ENCODE results near the gene IL19.

IL19 gene

DNA sequence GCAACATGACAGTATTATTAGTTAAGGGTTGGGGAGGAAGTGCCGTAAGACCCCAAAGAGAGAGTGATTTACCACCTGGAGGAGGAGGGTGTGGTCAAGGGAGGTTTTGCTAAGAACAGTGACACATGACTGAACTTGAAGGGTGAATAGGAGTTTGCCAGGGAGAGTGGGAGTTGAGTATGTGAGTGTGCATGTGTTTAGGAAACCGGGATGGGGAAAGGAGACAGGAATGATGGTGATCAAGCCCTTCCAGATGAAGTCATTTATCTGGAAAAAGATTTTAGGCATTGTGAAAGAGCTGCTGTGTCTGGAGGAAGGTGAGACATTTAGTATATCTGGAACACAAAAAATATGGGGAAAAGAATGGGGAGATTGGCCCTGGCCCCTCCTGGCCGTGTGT lies 29.8 kb downstream of the IL19 start:
- ChIA-PET CTCF (interaction anchor here (3.3 kb wide), 2 partner anchors 9 to 112 kb away, joined by 10 to 23 read pairs; no protein-coding TSS in a partner anchor), POLR2A (no interaction called here)
- H3K27ac ChIP-seq (ENCODE audit: extremely low read depth, low read depth, low read length): no peak overlapping the region
- TF ChIP-seq ZSCAN16 (tag by site-specific recombination; IDR thresholded peaks at IDR 0.05) (no peak), ZNF223 (tag by site-specific recombination; IDR thresholded peaks at IDR 0.05) (no peak), ZBTB49 (tag by site-specific recombination; IDR thresholded peaks at IDR 0.05; ENCODE audit: low read depth) (no peak), HOXD13 (CRISPR knock-in tag; IDR thresholded peaks at IDR 0.05; ENCODE audit: borderline replicate concordance) (no peak), ZFP3 (tag by site-specific recombination; IDR thresholded peaks at IDR 0.05; ENCODE audit: low read depth) (peak; percentile 30; the same call in 1 of the 2 replicates), ZNF529 (tag by site-specific recombination; IDR thresholded peaks at IDR 0.05; ENCODE audit: insufficient replicate concordance) (no peak), ZFHX2 (tag by site-specific recombination; conservative IDR thresholded peaks at IDR 0.05) (0 out of 2 replicates have a peak, but pooled peaks have one; percentile 7)
- H3K4me3 ChIP-seq (ENCODE audit: low read depth, low read length): no peak overlapping the region
- no peaks in the 10 kb centered on the region for H3K9me3 ChIP-seq (ENCODE audit: control insufficient read depth, insufficient read depth, low read depth, low read length)
- H3K36me3 ChIP-seq (ENCODE audit: control insufficient read depth in 2 of 2, insufficient read depth in 1 of 2, low read length in 2 of 2): no peaks in the 10 kb centered on the region
- no peaks in the 10 kb centered on the region for H3K4me1 ChIP-seq (ENCODE audit: control insufficient read depth, insufficient read depth, low read length)

DNA sequence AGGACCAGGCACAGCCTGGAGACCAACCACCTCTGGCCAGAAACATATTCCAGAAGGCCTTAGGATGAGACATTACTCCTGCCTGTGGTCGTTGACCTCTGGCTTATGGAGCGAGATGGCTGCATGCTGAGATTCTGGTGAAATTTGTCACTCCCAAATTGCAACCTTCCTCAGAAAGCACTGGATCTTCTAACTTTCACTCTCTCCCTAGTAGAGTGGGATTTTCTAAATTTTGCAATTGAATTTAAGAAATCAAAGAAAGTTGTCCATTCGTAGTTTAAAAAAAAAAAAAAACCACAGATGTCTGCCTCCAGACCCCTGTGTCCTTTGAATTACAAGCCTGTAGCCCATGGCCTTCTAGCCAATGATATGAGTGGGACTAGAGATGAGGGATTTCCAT lies 30.3 kb downstream of the IL19 start:
- no peak overlapping the region for H3K4me3 ChIP-seq (ENCODE audit: low read depth, low read length)
- POLR2A ChIA-PET: no interaction called here
- H3K9me3 ChIP-seq (ENCODE audit: control insufficient read depth, insufficient read depth, low read depth, low read length): no peaks in the 10 kb centered on the region
- CTCF ChIA-PET: interaction anchor here (3.3 kb wide), 1 partner anchor 111 kb away, joined by 23 read pairs; no protein-coding TSS in a partner anchor
- no peaks in the 10 kb centered on the region for H3K36me3 ChIP-seq (ENCODE audit: control insufficient read depth in 2 of 2, insufficient read depth in 1 of 2, low read length in 2 of 2)
- H3K27ac ChIP-seq (ENCODE audit: extremely low read depth, low read depth, low read length): no peak overlapping the region
- H3K4me1 ChIP-seq (ENCODE audit: control insufficient read depth, insufficient read depth, low read length): no peaks in the 10 kb centered on the region
- no peak for TF ChIP-seq ZNF777 (tag by site-specific recombination; IDR thresholded peaks at IDR 0.05; ENCODE audit: borderline replicate concordance)
- TF ChIP-seq PRDM10 (tag by site-specific recombination; IDR thresholded peaks at IDR 0.05): no peak
- TF ChIP-seq ZNF202 (tag by site-specific recombination; IDR thresholded peaks at IDR 0.05; ENCODE audit: borderline replicate concordance): no peak
- no peak for TF ChIP-seq SETDB1 (IDR thresholded peaks at IDR 0.05; ENCODE audit: insufficient read length, low read length)
- TF ChIP-seq ZNF362 (tag by site-specific recombination; IDR thresholded peaks at IDR 0.05): no peak
- TF ChIP-seq ZNF701 (tag by site-specific recombination; IDR thresholded peaks at IDR 0.05): no peak
- no peak for TF ChIP-seq ZNF292 (tag by site-specific recombination; IDR thresholded peaks at IDR 0.05; ENCODE audit: borderline replicate concordance, low read depth)
- TF ChIP-seq ZNF140 (tag by site-specific recombination; IDR thresholded peaks at IDR 0.05): no peak
- TF ChIP-seq ZNF366 (tag by site-specific recombination; conservative IDR thresholded peaks at IDR 0.05): no peak
- TF ChIP-seq ZEB2 (tag by site-specific recombination; IDR thresholded peaks at IDR 0.05): no peak
- TF ChIP-seq MYNN (tag by site-specific recombination; IDR thresholded peaks at IDR 0.05; ENCODE audit: borderline replicate concordance): no peak
- TF ChIP-seq ZBTB48 (tag by site-specific recombination; IDR thresholded peaks at IDR 0.05): no peak
- no peak for TF ChIP-seq KLF7 (tag by site-specific recombination; IDR thresholded peaks at IDR 0.05; ENCODE audit: borderline replicate concordance)
- no peak for TF ChIP-seq EGR2 (tag by site-specific recombination; IDR thresholded peaks at IDR 0.05; ENCODE audit: low read depth)
- no peak for TF ChIP-seq ZFP37 (tag by site-specific recombination; IDR thresholded peaks at IDR 0.05)
- TF ChIP-seq, protein P1, sequence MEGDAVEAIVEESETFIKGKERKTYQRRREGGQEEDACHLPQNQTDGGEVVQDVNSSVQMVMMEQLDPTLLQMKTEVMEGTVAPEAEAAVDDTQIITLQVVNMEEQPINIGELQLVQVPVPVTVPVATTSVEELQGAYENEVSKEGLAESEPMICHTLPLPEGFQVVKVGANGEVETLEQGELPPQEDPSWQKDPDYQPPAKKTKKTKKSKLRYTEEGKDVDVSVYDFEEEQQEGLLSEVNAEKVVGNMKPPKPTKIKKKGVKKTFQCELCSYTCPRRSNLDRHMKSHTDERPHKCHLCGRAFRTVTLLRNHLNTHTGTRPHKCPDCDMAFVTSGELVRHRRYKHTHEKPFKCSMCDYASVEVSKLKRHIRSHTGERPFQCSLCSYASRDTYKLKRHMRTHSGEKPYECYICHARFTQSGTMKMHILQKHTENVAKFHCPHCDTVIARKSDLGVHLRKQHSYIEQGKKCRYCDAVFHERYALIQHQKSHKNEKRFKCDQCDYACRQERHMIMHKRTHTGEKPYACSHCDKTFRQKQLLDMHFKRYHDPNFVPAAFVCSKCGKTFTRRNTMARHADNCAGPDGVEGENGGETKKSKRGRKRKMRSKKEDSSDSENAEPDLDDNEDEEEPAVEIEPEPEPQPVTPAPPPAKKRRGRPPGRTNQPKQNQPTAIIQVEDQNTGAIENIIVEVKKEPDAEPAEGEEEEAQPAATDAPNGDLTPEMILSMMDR (tag by site-specific recombination; IDR thresholded peaks at IDR 0.05): no peak
- no peak for TF ChIP-seq ZNF837 (tag by site-specific recombination; IDR thresholded peaks at IDR 0.05)
- no peak for TF ChIP-seq ZNF174 (tag by site-specific recombination; IDR thresholded peaks at IDR 0.05)
